ENCODE measurements around the gene AP1G2.
A peak's percentile ranks its signal among the peaks of the same experiment; 100 is the strongest.
"Not testable (repeated sequence)": the region's sequence is repeated elsewhere in the genome, so short reads cannot be mapped to it uniquely, and the experiment has no call there.

AP1G2 gene

DNA sequence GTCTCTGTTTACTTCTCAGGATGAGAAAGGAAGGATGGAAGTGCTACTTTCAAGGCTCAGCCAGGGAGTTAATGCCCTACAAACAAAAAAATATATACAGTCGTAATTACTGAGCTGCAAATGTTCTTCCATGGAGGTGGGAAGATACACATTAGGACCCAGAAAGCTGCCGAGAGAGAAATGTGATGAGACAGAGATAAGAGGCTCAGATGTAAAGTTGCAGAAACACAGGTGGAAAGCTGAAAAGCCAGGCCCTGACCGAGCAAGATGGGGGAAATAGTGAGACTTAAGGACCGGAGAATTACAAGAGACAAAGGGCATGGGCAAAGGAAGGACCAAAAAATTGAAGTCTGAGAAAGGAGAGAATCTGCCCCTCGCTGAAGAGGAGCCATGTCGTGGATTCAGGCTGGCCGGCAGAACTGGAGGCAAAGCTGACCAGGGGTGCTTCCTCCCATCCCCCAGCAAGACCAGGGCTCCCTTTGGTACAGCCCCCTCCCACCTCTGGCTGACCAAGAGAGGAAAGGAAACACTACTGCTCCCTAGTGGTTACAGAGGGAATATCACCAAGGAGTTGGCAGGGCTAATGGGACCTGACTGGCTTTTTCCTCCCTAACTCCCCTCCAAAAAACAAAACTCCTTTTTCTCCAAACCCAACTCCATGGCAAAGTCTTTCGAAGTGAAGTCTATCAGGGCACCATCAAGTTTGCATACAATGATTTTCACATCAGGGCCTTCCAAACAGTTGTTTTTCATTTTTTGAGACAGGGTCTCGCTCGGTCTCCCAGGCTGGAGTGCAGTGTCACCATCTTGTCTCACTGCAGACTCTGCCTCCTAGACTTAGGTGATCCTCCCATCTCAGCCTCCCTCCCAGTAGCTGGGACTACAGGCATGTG lies 28.1 kb downstream of the AP1G2 start:
- peak; percentile 69 for TF ChIP-seq CTCF (IDR thresholded peaks at IDR 0.05; ENCODE audit: insufficient read depth, missing control alignments)
- DNase-seq (ENCODE audit: insufficient read length, low spot score) (peak; percentile 65), FAIRE-seq (no peak)

DNA sequence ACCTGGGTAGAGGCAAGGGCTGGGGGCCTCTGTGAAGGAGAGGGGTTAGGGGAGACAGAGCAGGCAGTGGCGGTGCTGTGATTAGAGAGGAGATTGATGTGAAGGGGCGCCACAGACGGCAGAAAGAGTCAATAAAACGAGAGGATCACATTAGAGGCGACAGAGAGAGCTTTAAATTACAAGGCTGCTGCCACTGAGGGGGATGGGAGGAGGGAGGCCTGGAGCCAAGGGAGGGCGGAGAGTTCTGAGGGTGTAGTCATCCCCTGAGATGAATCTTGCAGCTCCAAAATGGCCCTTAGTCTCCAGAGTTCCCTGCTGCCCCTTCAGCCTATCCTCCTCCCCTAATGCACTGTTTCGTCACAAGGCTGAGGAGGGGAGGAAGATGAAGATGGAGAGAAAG lies 28.8 kb downstream of the AP1G2 start:
- FAIRE-seq (no peak), DNase-seq (ENCODE audit: insufficient read length, low spot score) (no peak)
- TF ChIP-seq CTCF (IDR thresholded peaks at IDR 0.05; ENCODE audit: insufficient read depth, missing control alignments) = no peak

- DNase-seq (ENCODE audit: insufficient read length, low spot score) = no peak
- no peak for FAIRE-seq
- TF ChIP-seq CTCF (IDR thresholded peaks at IDR 0.05; ENCODE audit: insufficient read depth, missing control alignments) = no peak
These were observed 29.4 kb downstream of the AP1G2 start for GRCh38 chr14:23538050-23538718.

DNA sequence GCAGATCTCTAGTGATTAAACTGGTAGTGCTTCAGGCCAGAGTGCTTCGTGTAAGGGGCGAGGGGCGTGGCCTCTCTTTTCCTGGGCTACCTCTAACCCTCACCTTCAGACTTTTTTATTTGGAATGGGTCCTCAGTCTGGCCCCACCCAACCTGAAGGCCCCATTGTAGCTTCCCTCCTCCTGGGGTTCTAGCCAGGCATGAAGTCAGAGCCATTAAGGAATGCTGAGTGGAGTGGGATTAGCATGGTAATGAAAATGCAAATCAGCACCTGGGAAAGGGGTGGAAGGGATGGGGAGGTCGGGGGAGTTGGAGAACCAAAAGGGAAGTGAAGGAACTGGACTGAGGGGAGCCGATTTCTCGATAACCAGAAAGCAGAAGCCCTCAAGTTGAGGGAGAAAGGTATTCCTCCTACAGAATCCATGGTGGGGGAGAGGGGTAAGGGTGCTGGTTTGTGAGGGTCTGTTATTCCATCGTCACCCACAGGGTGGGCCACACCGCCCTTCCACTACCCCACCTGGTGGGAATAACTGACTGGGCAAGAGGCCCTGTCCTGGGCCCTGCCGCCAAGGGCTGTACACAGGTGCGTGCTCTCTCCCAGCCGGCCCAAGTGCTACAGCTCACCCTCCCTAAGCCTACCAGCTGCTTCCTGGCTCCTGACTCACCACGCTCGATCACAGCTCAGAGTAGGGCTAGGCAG lies 30.1 kb downstream of the AP1G2 start:
- DNase-seq (ENCODE audit: insufficient read length, low spot score) = no peak
- no peak for FAIRE-seq
- TF ChIP-seq CTCF (IDR thresholded peaks at IDR 0.05; ENCODE audit: insufficient read depth, missing control alignments) = no peak

DNA sequence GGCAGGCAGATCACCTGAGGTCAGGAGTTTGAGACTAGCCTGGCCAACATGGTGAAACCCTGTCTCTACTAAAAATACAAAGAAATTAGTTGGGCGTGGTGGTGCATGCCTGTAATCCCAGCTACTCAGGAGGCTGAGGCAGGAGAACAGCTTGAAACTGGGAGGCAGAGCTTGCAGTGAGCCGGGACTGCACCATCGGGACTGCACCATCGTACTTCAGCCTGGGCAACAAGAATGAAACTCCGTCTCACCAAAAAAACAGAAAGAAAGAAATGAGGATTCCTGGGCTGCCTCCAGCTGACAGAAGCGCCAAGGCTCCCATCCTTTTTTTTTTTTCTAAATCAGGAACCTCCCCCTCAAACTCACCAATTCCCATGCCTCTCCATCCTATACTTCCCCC lies 30.7 kb downstream of the AP1G2 start:
- not testable (repeated sequence) for DNase-seq (ENCODE audit: insufficient read length, low spot score); FAIRE-seq

GRCh38 chr14:23536494-23536893 lies 31.1 kb downstream of the AP1G2 start:
- TF ChIP-seq CTCF (IDR thresholded peaks at IDR 0.05; ENCODE audit: insufficient read depth, missing control alignments) = no peak
- FAIRE-seq (no peak), DNase-seq (ENCODE audit: insufficient read length, low spot score) (no peak)

DNA sequence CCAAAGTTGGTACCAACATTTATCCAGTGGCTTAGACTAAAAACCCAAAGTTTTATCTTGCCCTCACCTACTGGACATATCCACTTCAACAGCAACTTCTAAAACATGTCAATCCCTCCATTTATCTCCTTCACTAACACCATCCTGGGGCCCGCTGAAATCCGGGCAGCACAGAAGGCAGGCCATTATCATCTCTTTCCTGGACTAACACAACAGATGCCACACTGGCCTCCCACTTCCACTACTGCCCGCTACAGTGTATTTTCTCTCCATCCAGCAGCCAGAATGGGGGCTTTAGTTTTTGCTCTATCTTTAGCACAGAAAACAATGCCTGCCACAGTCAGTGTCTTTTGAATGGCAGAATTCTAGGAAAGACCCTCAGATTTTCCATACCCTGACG lies 31.6 kb downstream of the AP1G2 start:
- FAIRE-seq = no peak
- no peak for TF ChIP-seq CTCF (IDR thresholded peaks at IDR 0.05; ENCODE audit: insufficient read depth, missing control alignments)

More for the DNA sequence above, 31.6 kb downstream of the AP1G2 start:
- no peak for DNase-seq (ENCODE audit: insufficient read length, low spot score)
